Stimulated activated CD4-positive, alpha-beta T cell treated with anti-CD3 and anti-CD28 coated beads, Interleukin-1b, Interleukin-23, amount 100 ng/mL, for 1 hour (primary cell): ENCODE measurements around the gene ADAMTS20.

Source experiments
- DNase-seq, 2 donors: peaks; one replicate each; pipeline ENCODE4 v3.0.0-alpha.2; 2020; ENCODE audit warnings: low read depth in 2 of 2

Gene ADAMTS20

GRCh38 chr12:43480591-43480990, 71.4 kb downstream of the ADAMTS20 start:
- no peak for DNase-seq

GRCh38 chr12:43462741-43463140, 89.3 kb downstream of the ADAMTS20 start:
- DNase-seq: no peak

- DNase-seq: no peak
These were observed 89.9 kb downstream of the ADAMTS20 start for GRCh38 chr12:43462080-43462479.

- no peak for DNase-seq
These were observed 92.7 kb downstream of the ADAMTS20 start for GRCh38 chr12:43459285-43459684.

- DNase-seq: no peak
These were observed 98.2 kb downstream of the ADAMTS20 start for GRCh38 chr12:43453761-43454160.

- DNase-seq: peak in 1 of 2 donors; percentile 34
These were observed 107.0 kb downstream of the ADAMTS20 start for GRCh38 chr12:43444940-43445564.

GRCh38 chr12:43436597-43436996, 115.4 kb downstream of the ADAMTS20 start:
- DNase-seq: no peak

GRCh38 chr12:43434614-43435013, 117.4 kb downstream of the ADAMTS20 start:
- no peak for DNase-seq

- DNase-seq: no peak
These were observed 123.9 kb downstream of the ADAMTS20 start for GRCh38 chr12:43428088-43428600.

- no peak for DNase-seq
These were observed 126.6 kb downstream of the ADAMTS20 start for GRCh38 chr12:43425361-43425760.

- DNase-seq: no peak
These were observed 135.0 kb downstream of the ADAMTS20 start for GRCh38 chr12:43416981-43417380.

GRCh38 chr12:43407816-43408645, 144.0 kb downstream of the ADAMTS20 start:
- no peak for DNase-seq

GRCh38 chr12:43406801-43407200, 145.2 kb downstream of the ADAMTS20 start:
- DNase-seq: no peak

- DNase-seq: no peak
These were observed 149.6 kb downstream of the ADAMTS20 start for GRCh38 chr12:43402436-43402835.

GRCh38 chr12:43401096-43401495, 150.9 kb downstream of the ADAMTS20 start:
- no peak for DNase-seq

- DNase-seq: no peak
These were observed 155.3 kb downstream of the ADAMTS20 start for GRCh38 chr12:43396671-43397070.

- DNase-seq: no peak
These were observed 159.9 kb downstream of the ADAMTS20 start for GRCh38 chr12:43392116-43392515.

GRCh38 chr12:43381879-43382278, 170.1 kb downstream of the ADAMTS20 start:
- no peak for DNase-seq

GRCh38 chr12:43378448-43378847, 173.6 kb downstream of the ADAMTS20 start:
- DNase-seq: no peak

- DNase-seq: no peak
These were observed 181.7 kb downstream of the ADAMTS20 start for GRCh38 chr12:43370263-43370662.

GRCh38 chr12:43362910-43363694, 188.9 kb downstream of the ADAMTS20 start:
- DNase-seq: no peak

GRCh38 chr12:43361031-43361710, 190.8 kb downstream of the ADAMTS20 start:
- no peak for DNase-seq
